Hippocampal formation (tissue), 2 donors: Measurements from ENCODE around the gene KLF13.
A peak's percentile ranks its signal among the peaks of the same experiment; 100 is the strongest.
"Not testable (repeated sequence)": the region's sequence is repeated elsewhere in the genome, so short reads cannot be mapped to it uniquely, and the experiment has no call there.

Source experiments
- DNase-seq, 2 donors: peaks; one replicate each; lab custom pipeline; 2025; lab: John Stamatoyannopoulos, UW

The KLF13 gene

GRCh38 chr15:31345606-31346366 lies 19.2 kb downstream of the KLF13 start:
- no peak for DNase-seq

GRCh38 chr15:31346367-31347066 lies 19.9 kb downstream of the KLF13 start:
- DNase-seq, result no peak

GRCh38 chr15:31347067-31347975 lies 20.7 kb downstream of the KLF13 start:
- DNase-seq, result no peak

- no peak for DNase-seq
These were observed 21.6 kb downstream of the KLF13 start for GRCh38 chr15:31347981-31348803.

- DNase-seq, result no peak
These were observed 22.9 kb downstream of the KLF13 start for GRCh38 chr15:31349233-31350141.

GRCh38 chr15:31350771-31351170 lies 24.1 kb downstream of the KLF13 start:
- no peak for DNase-seq

- no peak for DNase-seq
These were observed 25.7 kb downstream of the KLF13 start for GRCh38 chr15:31352339-31352751.

- peak; percentile 59 to 83 for DNase-seq
These were observed 26.5 kb downstream of the KLF13 start for GRCh38 chr15:31352911-31353811.

GRCh38 chr15:31353931-31354330 lies 27.3 kb downstream of the KLF13 start:
- peak; percentile 62 to 73 for DNase-seq

- not testable (repeated sequence) for DNase-seq
These were observed 29.5 kb downstream of the KLF13 start for GRCh38 chr15:31356097-31356496.

GRCh38 chr15:31357148-31357547 lies 30.5 kb downstream of the KLF13 start:
- no peak for DNase-seq

- no peak for DNase-seq
These were observed 31.5 kb downstream of the KLF13 start for GRCh38 chr15:31358163-31358562.

- DNase-seq, result no peak
These were observed 32.5 kb downstream of the KLF13 start for GRCh38 chr15:31358957-31359701.

- DNase-seq, result no peak
These were observed 33.1 kb downstream of the KLF13 start for GRCh38 chr15:31359702-31360111.

GRCh38 chr15:31360158-31360561 lies 33.5 kb downstream of the KLF13 start:
- no peak for DNase-seq

- DNase-seq, result no peak
These were observed 34.5 kb downstream of the KLF13 start for GRCh38 chr15:31360843-31361763.

- DNase-seq, result no peak
These were observed 35.3 kb downstream of the KLF13 start for GRCh38 chr15:31361764-31362515.
